IPS-18a (cell line): ENCODE results near the gene PCDH15.

Experiments used
- H3K27ac ChIP-seq: one replicate; pipeline ENCODE4 v1.5.1; 2013; ENCODE audit warnings: low read length
- H3K27me3 ChIP-seq: one replicate; pipeline ENCODE4 v1.6.1; 2013; ENCODE audit warnings: mild to moderate bottlenecking, low read length; ENCODE audit not compliant: control insufficient read depth, insufficient read depth
- H3K36me3 ChIP-seq: one replicate; pipeline ENCODE4 v1.6.1; 2013; ENCODE audit warnings: low read depth, low read length; ENCODE audit not compliant: control insufficient read depth
- H3K4me1 ChIP-seq: one replicate; pipeline ENCODE4 v1.6.1; 2013; ENCODE audit warnings: low read depth, low read length; ENCODE audit not compliant: control insufficient read depth
- H3K4me3 ChIP-seq: one replicate; pipeline ENCODE4 v1.5.1; 2013; ENCODE audit warnings: low read length
- H3K9ac ChIP-seq: one replicate; pipeline ENCODE4 v1.6.1; 2013; ENCODE audit warnings: mild to moderate bottlenecking, low read length, moderate library complexity
- H3K9me3 ChIP-seq: one replicate; pipeline ENCODE4 v1.6.1; 2013; ENCODE audit warnings: low read depth, low read length; ENCODE audit not compliant: control insufficient read depth

The PCDH15 gene

GRCh38 chr10:54776622-54777021, 24.4 kb downstream of the PCDH15 start:
- no peak overlapping the region for H3K27ac ChIP-seq
- H3K4me3 ChIP-seq = no peak overlapping the region
- H3K9ac ChIP-seq = no peak overlapping the region
- H3K9me3 ChIP-seq = peaks cover 3% of the 10 kb centered on the region
- no peaks in the 10 kb centered on the region for H3K4me1 ChIP-seq
- H3K27me3 ChIP-seq = no peaks in the 10 kb centered on the region
- H3K36me3 ChIP-seq = no peaks in the 10 kb centered on the region

GRCh38 chr10:54772468-54773122, 28.4 kb downstream of the PCDH15 start:
- Histone ChIP-seq H3K4me1 (no peaks in the 10 kb centered on the region), H3K27ac (no peak overlapping the region), H3K27me3 (no peaks in the 10 kb centered on the region), H3K9me3 (peaks cover 3% of the 10 kb centered on the region), H3K36me3 (no peaks in the 10 kb centered on the region), H3K9ac (no peak overlapping the region), H3K4me3 (no peak overlapping the region)

GRCh38 chr10:54769051-54769450, 32.0 kb downstream of the PCDH15 start:
- H3K27me3 ChIP-seq = no peaks in the 10 kb centered on the region
- H3K27ac ChIP-seq = no peak overlapping the region
- H3K9ac ChIP-seq = no peak overlapping the region
- H3K9me3 ChIP-seq = no peaks in the 10 kb centered on the region
- no peak overlapping the region for H3K4me3 ChIP-seq
- no peaks in the 10 kb centered on the region for H3K36me3 ChIP-seq
- H3K4me1 ChIP-seq = no peaks in the 10 kb centered on the region

GRCh38 chr10:54758791-54759190, 42.2 kb downstream of the PCDH15 start:
- Histone ChIP-seq H3K4me3 (no peak overlapping the region), H3K9ac (no peak overlapping the region), H3K4me1 (no peaks in the 10 kb centered on the region), H3K9me3 (no peaks in the 10 kb centered on the region), H3K27ac (no peak overlapping the region), H3K27me3 (no peaks in the 10 kb centered on the region), H3K36me3 (no peaks in the 10 kb centered on the region)

- H3K9ac ChIP-seq = no peak overlapping the region
- H3K36me3 ChIP-seq = no peaks in the 10 kb centered on the region
- no peaks in the 10 kb centered on the region for H3K9me3 ChIP-seq
- no peaks in the 10 kb centered on the region for H3K4me1 ChIP-seq
- no peak overlapping the region for H3K27ac ChIP-seq
- H3K27me3 ChIP-seq = no peaks in the 10 kb centered on the region
- no peak overlapping the region for H3K4me3 ChIP-seq
These were observed 51.4 kb downstream of the PCDH15 start for GRCh38 chr10:54749623-54750022.

- Histone ChIP-seq H3K36me3 (no peaks in the 10 kb centered on the region), H3K27ac (no peak overlapping the region), H3K9ac (no peak overlapping the region), H3K27me3 (no peaks in the 10 kb centered on the region), H3K4me3 (no peak overlapping the region), H3K4me1 (no peaks in the 10 kb centered on the region), H3K9me3 (no peaks in the 10 kb centered on the region)
These were observed 55.6 kb downstream of the PCDH15 start for GRCh38 chr10:54745436-54745835.

GRCh38 chr10:54742416-54742815, 58.6 kb downstream of the PCDH15 start:
- no peaks in the 10 kb centered on the region for H3K27me3 ChIP-seq
- no peaks in the 10 kb centered on the region for H3K36me3 ChIP-seq
- H3K9me3 ChIP-seq = no peaks in the 10 kb centered on the region
- H3K27ac ChIP-seq = no peak overlapping the region
- no peaks in the 10 kb centered on the region for H3K4me1 ChIP-seq
- H3K9ac ChIP-seq = no peak overlapping the region
- H3K4me3 ChIP-seq = no peak overlapping the region

GRCh38 chr10:54728511-54728910, 72.5 kb downstream of the PCDH15 start:
- H3K27ac ChIP-seq = no peak overlapping the region
- no peaks in the 10 kb centered on the region for H3K27me3 ChIP-seq
- no peaks in the 10 kb centered on the region for H3K9me3 ChIP-seq
- no peak overlapping the region for H3K4me3 ChIP-seq
- no peak overlapping the region for H3K9ac ChIP-seq
- no peaks in the 10 kb centered on the region for H3K36me3 ChIP-seq
- no peaks in the 10 kb centered on the region for H3K4me1 ChIP-seq

GRCh38 chr10:54722075-54722474, 79.0 kb downstream of the PCDH15 start:
- no peaks in the 10 kb centered on the region for H3K27me3 ChIP-seq
- no peak overlapping the region for H3K27ac ChIP-seq
- no peak overlapping the region for H3K9ac ChIP-seq
- H3K9me3 ChIP-seq = no peaks in the 10 kb centered on the region
- no peak overlapping the region for H3K4me3 ChIP-seq
- no peaks in the 10 kb centered on the region for H3K4me1 ChIP-seq
- H3K36me3 ChIP-seq = no peaks in the 10 kb centered on the region

GRCh38 chr10:54710918-54711317, 90.1 kb downstream of the PCDH15 start:
- Histone ChIP-seq H3K27me3 (no peaks in the 10 kb centered on the region), H3K9ac (no peak overlapping the region), H3K4me3 (no peak overlapping the region), H3K4me1 (no peaks in the 10 kb centered on the region), H3K27ac (no peak overlapping the region), H3K9me3 (no peaks in the 10 kb centered on the region), H3K36me3 (no peaks in the 10 kb centered on the region)

GRCh38 chr10:54708591-54708990, 92.4 kb downstream of the PCDH15 start:
- Histone ChIP-seq H3K27me3 (no peaks in the 10 kb centered on the region), H3K9me3 (peaks cover 2% of the 10 kb centered on the region), H3K4me3 (no peak overlapping the region), H3K4me1 (no peaks in the 10 kb centered on the region), H3K27ac (no peak overlapping the region), H3K36me3 (no peaks in the 10 kb centered on the region), H3K9ac (no peak overlapping the region)

GRCh38 chr10:54708021-54708420, 93.0 kb downstream of the PCDH15 start:
- Histone ChIP-seq H3K36me3 (no peaks in the 10 kb centered on the region), H3K9me3 (peaks cover 3% of the 10 kb centered on the region), H3K27me3 (no peaks in the 10 kb centered on the region), H3K9ac (no peak overlapping the region), H3K27ac (no peak overlapping the region), H3K4me3 (no peak overlapping the region), H3K4me1 (no peaks in the 10 kb centered on the region)
